Measurements from ENCODE around the gene PROM1.

DNA sequence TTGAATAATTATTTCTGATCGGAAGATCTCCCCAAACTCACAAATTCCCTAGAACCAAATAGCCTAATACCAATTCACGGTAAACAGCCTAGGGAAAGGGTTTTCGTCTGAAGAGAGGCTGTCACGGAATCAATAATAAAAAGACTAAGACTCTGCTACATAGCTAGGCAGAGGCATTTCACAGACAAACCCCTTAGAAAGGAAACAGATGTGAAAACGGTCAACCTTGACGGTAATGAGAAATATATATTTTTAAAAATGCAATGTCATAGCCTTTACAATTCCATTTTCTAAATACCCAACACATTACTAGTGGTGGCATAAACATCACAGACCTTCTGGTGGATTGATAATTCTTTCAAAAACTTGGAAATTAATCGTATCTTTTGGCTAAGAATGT, 28.4 kb downstream of the PROM1 start:
- TF ChIP-seq, protein P1, sequence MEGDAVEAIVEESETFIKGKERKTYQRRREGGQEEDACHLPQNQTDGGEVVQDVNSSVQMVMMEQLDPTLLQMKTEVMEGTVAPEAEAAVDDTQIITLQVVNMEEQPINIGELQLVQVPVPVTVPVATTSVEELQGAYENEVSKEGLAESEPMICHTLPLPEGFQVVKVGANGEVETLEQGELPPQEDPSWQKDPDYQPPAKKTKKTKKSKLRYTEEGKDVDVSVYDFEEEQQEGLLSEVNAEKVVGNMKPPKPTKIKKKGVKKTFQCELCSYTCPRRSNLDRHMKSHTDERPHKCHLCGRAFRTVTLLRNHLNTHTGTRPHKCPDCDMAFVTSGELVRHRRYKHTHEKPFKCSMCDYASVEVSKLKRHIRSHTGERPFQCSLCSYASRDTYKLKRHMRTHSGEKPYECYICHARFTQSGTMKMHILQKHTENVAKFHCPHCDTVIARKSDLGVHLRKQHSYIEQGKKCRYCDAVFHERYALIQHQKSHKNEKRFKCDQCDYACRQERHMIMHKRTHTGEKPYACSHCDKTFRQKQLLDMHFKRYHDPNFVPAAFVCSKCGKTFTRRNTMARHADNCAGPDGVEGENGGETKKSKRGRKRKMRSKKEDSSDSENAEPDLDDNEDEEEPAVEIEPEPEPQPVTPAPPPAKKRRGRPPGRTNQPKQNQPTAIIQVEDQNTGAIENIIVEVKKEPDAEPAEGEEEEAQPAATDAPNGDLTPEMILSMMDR (conservative IDR thresholded peaks at IDR 0.05; ENCODE audit: low read depth, low read length), result no peak
- TF ChIP-seq MAFK (IDR thresholded peaks at IDR 0.05; ENCODE audit: low read depth, low read length), result no peak
